ENCODE data around the gene TMEM95. TPM values are rescaled to one million over a fixed set of nuclear protein-coding genes. Genes with fewer than 3 reads are reported as not detected.

TMEM95 gene
- total and polyA plus RNA-seq, 2 of the 8 experiments (the other 6 are each of a cell fraction or from before 2014, with no cell fraction given): not detected

- Histone ChIP-seq H2BK12ac (ENCODE audit: low read depth, low read length) (no peak overlapping the region), H2BK15ac (ENCODE audit: low read length) (no peak overlapping the region), H2BK20ac (ENCODE audit: low read length) (no peak overlapping the region), H2BK5ac (ENCODE audit: low read depth, low read length) (no peak overlapping the region), H3K18ac (ENCODE audit: extremely low read depth, low read length) (no peak overlapping the region), H4K5ac (ENCODE audit: insufficient read length, low read depth, low read length) (no peak overlapping the region), H4K8ac (ENCODE audit: extremely low read depth, insufficient read depth, low read length) (no peak overlapping the region), H3K4me2 (ENCODE audit: insufficient read depth in 1 of 2, low read depth in 2 of 2, low read length in 2 of 2) (no peak overlapping the region), H3K27me3 (replicated peaks in 1 of 4; ENCODE audit: control insufficient read depth in 3 of 4, extremely low read depth in 1 of 4, insufficient read depth in 3 of 4, low read length in 3 of 4) (peaks cover 0 to under 1% (median under 1%) of the 10 kb centered on the region in 4 experiments; a peak in 2 of 7 replicates), H4K20me1 (replicated peaks in 1 of 2; ENCODE audit: control insufficient read depth in 1 of 2, insufficient read depth in 2 of 2, low read length in 2 of 2) (peaks cover 2 to 10% of the 10 kb centered on the region in 2 experiments), H2AFZ (ENCODE audit: low read length) (no peak overlapping the region), H3K27ac (ENCODE audit: low read depth, low read length) (no peak overlapping the region), H3K4ac (replicated peaks; ENCODE audit: insufficient read length, low read depth, low read length) (no peak overlapping the region), H3K36me3 (ENCODE audit: control insufficient read depth in 2 of 4, insufficient read depth in 4 of 4, low read length in 3 of 4) (peaks cover 0 to 30% (median 10%) of the 10 kb centered on the region in 4 experiments; a peak in 5 of 8 replicates), H3K9me3 (ENCODE audit: insufficient read depth in 2 of 2, low read depth in 1 of 2, low read length in 1 of 2) (no peaks in the 10 kb centered on the region), H2AK5ac (ENCODE audit: low read depth, low read length) (no peak overlapping the region), H3K4me3 (ENCODE audit: extremely low read depth in 1 of 4, insufficient read depth in 2 of 4, low read depth in 3 of 4, low read length in 4 of 4) (no peak overlapping the region), H2BK120ac (replicated peaks; ENCODE audit: low read depth, low read length) (no peak overlapping the region), H3K23ac (ENCODE audit: insufficient read length) (no peak overlapping the region), H3K9ac (replicated peaks in 1 of 4; ENCODE audit: extremely low read depth in 1 of 4, low read depth in 3 of 4, low read length in 3 of 4) (no peak overlapping the region), H3K56ac (replicated peaks; ENCODE audit: insufficient read length, low read depth, low read length) (no peak overlapping the region), H3K79me1 (ENCODE audit: low read depth, low read length) (no peaks in the 10 kb centered on the region; the same call in 1 of the 2 replicates), H3K14ac (ENCODE audit: insufficient read length) (no peak overlapping the region), H3K79me2 (ENCODE audit: control insufficient read depth in 1 of 2, insufficient read depth in 2 of 2, low read length in 2 of 2) (no peaks in the 10 kb centered on the region), H3K23me2 (ENCODE audit: low read depth, low read length) (peaks cover 13% of the 10 kb centered on the region; the same call in 1 of the 2 replicates), H3K4me1 (replicated peaks in 1 of 4; ENCODE audit: control insufficient read depth in 3 of 4, insufficient read depth in 4 of 4, low read length in 3 of 4) (peaks cover 0 to 14% (median 6%) of the 10 kb centered on the region in 4 experiments; a peak in 6 of 7 replicates), H4K91ac (replicated peaks; ENCODE audit: insufficient read length, low read length) (no peak overlapping the region)
- ChIA-PET CTCF (ENCODE audit: partially characterized antibody) (interaction anchor here (0.8 to 2.8 kb wide), 5 partner anchors 9 to 172 kb away, joined by 3 to 8 read pairs (median 4); partner anchors contain the start of genes KCTD11 and SENP3), POLR2A (ENCODE audit: partially characterized antibody) (interaction anchor here (0.7 to 1.6 kb wide), 6 partner anchors 8 to 75 kb away, joined by 3 to 10 read pairs (median 4); partner anchors contain the start of genes TMEM256 and TNK1)
- WGBS, 2 experiments (ENCODE audit: extremely low coverage in 1 of 2, insufficient coverage in 1 of 2, insufficient read length in 1 of 2, insufficient replicate concordance in 2 of 2, low coverage in 1 of 2, low lambda C conversion rate in 2 of 2, missing lambda C conversion rate in 1 of 2): 87% methylated on average over 10 of the region's 10 CpGs; no CpG with 5 or more reads in 1 of the 2 experiments
- FAIRE-seq (no peak), DNase-seq (ENCODE audit: low read depth in 1 of 2, low spot score in 2 of 2) (no peak)
- TF ChIP-seq YY1 (IDR thresholded peaks at IDR 0.05; ENCODE audit: low read depth, low read length) (no peak), SIN3A (conservative IDR thresholded peaks at IDR 0.05 in 1 of 2, IDR thresholded peaks at IDR 0.05 in 1 of 2; ENCODE audit: low read depth in 1 of 2, low read length in 2 of 2) (no peak), MAX (IDR thresholded peaks at IDR 0.05) (no peak), ASH2L (IDR thresholded peaks at IDR 0.05; ENCODE audit: low read length) (no peak), CBX5 (IDR thresholded peaks at IDR 0.05; ENCODE audit: low read depth, low read length) (no peak)
Observed at GRCh38 chr17:7388856-7389255, 33.9 kb downstream of the TMEM95 start.

Data from H1 (cell line).